Measurements from ENCODE around the gene PDIA2.

DNA sequence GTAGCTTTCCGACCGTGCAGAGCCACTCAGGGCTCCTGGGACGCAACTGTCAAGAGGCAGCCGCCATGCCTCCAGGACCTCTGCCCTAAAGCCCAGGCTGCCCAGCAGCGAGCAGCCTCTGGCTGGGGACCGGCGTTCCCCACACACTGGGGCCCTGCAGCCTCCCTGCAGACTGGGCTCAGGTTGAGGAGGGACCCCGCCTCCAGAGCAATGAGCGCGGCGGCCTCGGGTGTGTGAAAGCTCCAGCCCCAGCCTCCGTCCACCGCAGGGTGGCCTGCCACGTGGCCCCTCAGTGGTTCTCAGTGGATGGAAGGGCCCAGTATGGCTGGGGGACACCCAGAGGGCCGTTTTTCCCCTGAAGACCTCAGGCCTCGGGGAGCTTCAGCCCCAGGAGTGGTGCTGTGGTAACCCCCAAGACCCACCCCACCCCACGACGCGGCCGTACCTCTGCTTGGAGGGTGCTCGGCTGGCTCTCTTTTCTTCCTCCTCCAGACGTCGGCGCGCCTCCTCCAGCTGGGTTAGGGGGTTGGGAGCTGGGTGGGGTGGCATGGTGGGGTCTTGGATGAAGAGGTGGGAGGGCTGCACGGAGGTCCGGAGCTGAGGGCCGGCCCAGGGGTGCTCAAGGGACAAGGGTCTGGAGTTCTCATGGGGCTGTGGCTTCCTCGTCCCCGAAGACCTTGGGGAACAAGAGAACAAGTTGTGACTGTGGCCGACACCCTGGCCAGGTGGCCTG, 10.2 kb downstream of the PDIA2 start:
- TF ChIP-seq POLR2A (IDR thresholded peaks at IDR 0.05) (no peak), POLR2AphosphoS5 (IDR thresholded peaks at IDR 0.05; ENCODE audit: insufficient read depth in 1 of 2, low read depth in 1 of 2) (no peak)
- TF ChIP-seq, protein P1, sequence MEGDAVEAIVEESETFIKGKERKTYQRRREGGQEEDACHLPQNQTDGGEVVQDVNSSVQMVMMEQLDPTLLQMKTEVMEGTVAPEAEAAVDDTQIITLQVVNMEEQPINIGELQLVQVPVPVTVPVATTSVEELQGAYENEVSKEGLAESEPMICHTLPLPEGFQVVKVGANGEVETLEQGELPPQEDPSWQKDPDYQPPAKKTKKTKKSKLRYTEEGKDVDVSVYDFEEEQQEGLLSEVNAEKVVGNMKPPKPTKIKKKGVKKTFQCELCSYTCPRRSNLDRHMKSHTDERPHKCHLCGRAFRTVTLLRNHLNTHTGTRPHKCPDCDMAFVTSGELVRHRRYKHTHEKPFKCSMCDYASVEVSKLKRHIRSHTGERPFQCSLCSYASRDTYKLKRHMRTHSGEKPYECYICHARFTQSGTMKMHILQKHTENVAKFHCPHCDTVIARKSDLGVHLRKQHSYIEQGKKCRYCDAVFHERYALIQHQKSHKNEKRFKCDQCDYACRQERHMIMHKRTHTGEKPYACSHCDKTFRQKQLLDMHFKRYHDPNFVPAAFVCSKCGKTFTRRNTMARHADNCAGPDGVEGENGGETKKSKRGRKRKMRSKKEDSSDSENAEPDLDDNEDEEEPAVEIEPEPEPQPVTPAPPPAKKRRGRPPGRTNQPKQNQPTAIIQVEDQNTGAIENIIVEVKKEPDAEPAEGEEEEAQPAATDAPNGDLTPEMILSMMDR (IDR thresholded peaks at IDR 0.05) = no peak

Data from vagina (tissue), 2 donors.